GM18873 (cell line): ENCODE results near the gene MPV17L2.

ENCODE experiments used
- ATAC-seq: cut with Tn5 transposase; IDR thresholded peaks from one replicate; pipeline ENCODE4 v1.9.1; 2021; ENCODE audit warnings: mild to moderate bottlenecking, moderate library complexity, moderate number of reproducible peaks; ENCODE audit not compliant: unreplicated experiment, low FRiP score

Gene MPV17L2

DNA sequence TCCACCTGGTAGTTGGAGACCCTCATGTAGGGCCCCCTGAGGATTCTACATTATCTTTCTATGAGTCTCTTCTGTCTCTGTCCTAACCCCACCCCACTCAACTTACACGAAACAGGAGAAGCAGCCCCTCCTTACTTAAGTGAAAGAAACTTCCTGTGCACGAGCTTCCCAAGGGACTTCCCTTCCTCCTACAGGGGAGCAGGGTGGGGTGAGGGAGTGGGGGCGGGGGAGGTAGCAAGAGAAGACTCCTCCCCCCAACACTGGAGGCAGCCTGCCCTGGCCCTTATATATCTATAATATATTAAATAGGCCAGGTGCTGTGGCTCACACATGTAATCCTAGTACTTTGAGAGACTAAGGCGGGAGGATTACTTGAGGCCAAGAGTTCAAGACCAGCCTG is 38.8 kb downstream of the MPV17L2 start:
- ATAC-seq = no peak

DNA sequence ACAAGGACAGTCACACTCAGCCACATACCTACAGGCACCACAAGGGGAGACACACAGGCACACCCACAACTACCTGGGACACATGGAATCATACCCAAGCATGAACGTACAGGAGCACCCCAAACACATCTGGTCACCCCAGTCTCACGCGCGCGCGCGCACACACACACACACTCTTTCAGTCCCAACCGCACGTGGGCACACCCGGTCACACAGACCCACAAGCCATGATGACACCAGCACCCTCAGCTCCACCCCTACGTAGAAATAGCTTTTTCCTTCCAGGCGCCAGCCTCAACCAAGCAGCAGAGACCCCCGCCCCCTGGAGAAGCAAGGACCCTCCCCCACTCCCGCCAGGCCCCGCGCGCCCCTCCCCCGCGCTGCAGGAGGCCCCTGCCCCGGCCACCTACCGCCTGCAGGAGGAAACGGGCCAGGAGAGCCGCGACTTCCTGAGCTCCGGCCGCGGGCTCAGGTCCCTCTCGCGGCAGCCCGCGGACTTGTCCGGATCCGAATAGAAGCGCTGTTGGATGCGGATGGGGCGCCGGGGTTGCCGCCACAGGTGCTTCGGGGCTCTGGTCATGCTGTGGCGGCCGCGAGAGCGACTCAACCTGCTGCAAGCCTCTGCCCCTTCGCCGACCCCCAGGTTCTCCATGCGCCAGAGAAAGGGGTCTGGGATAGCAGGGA is 39.7 kb downstream of the MPV17L2 start:
- ATAC-seq = no peak

DNA sequence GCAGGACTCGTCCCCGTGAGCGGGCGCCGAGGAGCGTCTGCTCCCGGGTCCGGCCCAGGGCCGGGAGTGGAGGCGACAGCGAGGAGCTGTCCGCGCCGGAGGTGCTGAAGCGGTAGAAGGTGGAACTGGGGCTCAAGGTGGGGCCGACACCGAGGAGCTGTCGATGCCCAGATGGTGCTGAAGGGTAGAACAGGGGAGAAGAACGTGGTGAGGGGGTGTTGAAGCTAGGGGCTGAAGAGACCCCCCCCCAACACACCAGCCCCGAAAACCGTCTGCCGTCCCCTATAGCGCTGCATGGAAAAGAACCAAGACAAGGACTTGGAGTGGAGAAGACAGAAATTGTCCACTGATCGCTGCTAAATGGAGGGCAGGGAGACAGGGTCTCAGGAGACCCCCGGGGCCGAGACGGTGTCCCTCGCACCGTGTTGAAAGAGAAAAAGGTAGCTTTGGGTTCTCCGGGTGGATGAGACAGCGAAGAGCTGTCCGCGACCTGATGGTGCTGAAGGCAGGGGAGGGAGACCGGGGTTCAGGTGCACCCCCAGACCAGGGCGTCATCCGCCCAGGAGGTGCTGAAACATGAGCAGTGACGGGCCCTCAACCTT is 40.3 kb downstream of the MPV17L2 start:
- no peak for ATAC-seq

DNA sequence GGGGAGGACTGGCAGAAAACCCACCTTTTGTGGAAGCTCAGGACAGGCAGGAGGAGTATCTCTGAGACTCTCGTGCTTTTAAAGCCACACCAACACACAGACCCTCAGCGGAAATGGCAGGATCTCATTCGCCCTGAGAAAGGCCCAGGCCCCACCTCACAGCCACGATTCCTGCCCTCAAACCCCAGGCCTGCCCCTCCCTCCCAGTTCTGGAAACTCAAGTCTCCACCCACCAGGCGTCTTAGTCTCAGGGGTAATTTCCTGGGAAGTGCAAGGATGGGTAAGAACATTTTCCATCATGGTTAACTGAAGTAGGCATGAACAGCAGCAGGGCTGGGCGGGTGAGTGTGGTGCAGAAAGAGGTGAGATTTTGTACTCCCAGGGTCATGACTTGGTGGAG is 41.2 kb downstream of the MPV17L2 start:
- no peak for ATAC-seq

DNA sequence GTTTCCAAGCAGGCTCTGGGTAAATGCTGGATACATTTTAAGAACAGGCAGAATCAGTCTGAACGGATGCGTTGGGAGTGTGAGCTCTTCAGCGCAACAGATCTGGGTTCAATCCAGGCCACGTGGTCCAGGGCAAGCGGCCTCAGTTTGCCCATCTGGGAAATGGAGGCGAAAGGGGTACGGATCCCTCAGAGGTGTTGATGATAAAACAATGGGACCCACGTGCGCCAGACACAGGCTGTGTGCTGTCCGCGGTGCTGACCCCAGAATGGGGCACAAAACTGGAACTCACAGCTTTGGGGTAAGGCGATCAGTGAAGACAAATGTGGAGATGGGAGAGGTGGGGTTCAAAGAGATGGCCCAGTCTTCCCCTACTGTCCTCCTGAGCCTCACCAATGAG is 46.3 kb downstream of the MPV17L2 start:
- ATAC-seq = no peak

DNA sequence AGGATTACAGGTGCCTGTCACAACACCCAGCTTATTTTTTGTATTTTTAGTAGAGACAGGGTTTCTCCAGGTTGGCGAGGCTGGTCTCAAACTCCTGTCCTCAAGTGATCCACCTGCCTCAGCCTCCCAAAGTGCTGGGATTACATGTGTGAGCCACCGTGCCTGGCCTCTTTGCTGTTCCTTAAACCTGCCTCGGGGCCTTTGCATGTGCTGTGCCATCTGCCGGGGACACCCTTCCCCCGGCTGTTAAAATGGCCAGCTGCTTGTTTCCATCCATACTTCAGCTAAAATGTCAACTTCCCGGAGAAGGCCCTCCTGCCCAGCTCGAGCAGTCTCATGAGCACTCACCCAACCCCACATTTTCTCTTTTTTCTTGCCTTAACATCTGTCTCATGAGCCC is 52.3 kb downstream of the MPV17L2 start:
- no peak for ATAC-seq
